ENCODE results near the gene RAB7A. TPM values are rescaled to one million over a fixed set of nuclear protein-coding genes. Genes with fewer than 3 reads are reported as not detected.

RAB7A gene
- total and polyA plus RNA-seq, 4 experiments from 2014 or later, result 141 to 269 (median 168) TPM

DNA sequence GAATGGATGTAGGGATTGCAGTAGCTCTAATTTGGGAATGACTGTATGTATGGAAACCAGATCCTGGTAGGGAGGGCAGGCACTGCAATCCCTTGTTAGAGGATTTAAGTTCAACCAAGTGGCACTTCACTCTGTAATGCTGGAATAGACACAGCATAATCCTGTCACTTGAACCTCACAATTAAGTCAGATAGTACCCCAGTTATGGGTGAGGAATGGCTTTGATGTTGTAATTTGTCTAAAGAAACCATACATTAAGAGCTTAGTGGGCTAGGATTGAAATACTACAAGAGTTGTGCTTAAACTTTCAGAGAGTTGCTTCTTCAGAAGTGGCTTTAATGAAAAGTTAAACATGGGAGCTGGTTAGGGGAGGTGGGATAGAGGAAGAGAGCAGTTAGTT, 9.3 kb downstream of the RAB7A start:
- H3K27ac ChIP-seq (ENCODE audit: low read depth, low read length), result no peak overlapping the region
- no peak overlapping the region for H3K4me3 ChIP-seq (ENCODE audit: low read length in 2 of 2)
- Mint-ChIP-seq H3K4me3 (peak overlapping the region in 4 of 8 donors; percentile 0 to 29 (median 24)), H3K9me3 (no peaks in the 10 kb centered on the region), H3K27me3 (no peaks in the 10 kb centered on the region), H3K36me3 (peaks cover 5 to 29% of the 10 kb centered on the region in 2 donors), H3K27ac (peak overlapping the region; percentile 25 to 85 (median 72)), H3K4me1 (peaks cover 52 to 79% (median 61%) of the 10 kb centered on the region in 4 donors)
- intact Hi-C loops (cut with micrococcal nuclease), result no loop called here
- ChIA-PET CTCF (ENCODE audit: partially characterized antibody) (interaction anchor here (2.4 kb wide), 1 partner anchor 54 kb away, joined by 9 read pairs; no protein-coding TSS in a partner anchor), POLR2A (ENCODE audit: partially characterized antibody) (interaction anchor here (0.7 to 1.3 kb wide), 3 partner anchors 52 to 55 kb away, joined by 3 to 6 read pairs (median 4); no protein-coding TSS in a partner anchor)
- peaks cover 66% of the 10 kb centered on the region for H3K4me1 ChIP-seq (ENCODE audit: insufficient read depth, low read length)
- no peaks in the 10 kb centered on the region for H3K9me3 ChIP-seq (ENCODE audit: control insufficient read depth in 1 of 2, low read length in 2 of 2)
- H3K36me3 ChIP-seq (ENCODE audit: insufficient read depth, low read length), result peaks cover 8% of the 10 kb centered on the region
- no peak for DNase-seq
- H3K27me3 ChIP-seq (ENCODE audit: insufficient read depth, low read length), result no peaks in the 10 kb centered on the region

DNA sequence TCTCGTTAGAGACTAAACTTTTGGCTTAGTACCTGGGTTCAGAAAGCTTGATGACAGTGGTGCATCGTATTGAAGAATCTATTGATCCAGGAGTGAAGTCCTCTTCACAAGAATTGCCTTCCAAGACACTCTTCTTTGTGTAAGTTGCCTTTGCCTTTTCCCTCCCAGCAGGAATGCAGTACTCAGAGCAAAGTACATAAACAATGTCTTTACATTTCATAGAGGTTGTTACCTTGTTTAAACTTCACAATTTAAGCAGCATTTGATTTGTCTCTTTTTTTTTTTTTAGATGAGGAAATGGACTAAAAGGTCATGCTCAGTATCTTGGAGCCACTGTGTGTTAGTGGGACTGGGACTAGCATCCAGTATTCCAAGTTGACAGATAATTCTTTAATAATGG, 9.9 kb downstream of the RAB7A start:
- CTCF ChIA-PET (ENCODE audit: partially characterized antibody), result interaction anchor here (2.4 to 4.0 kb wide), 2 partner anchors 53 to 55 kb away, joined by 8 to 9 read pairs; no protein-coding TSS in a partner anchor
- Mint-ChIP-seq H3K36me3 (peaks cover 8 to 27% of the 10 kb centered on the region in 2 donors), H3K27me3 (no peaks in the 10 kb centered on the region), H3K4me1 (peaks cover 48 to 77% (median 60%) of the 10 kb centered on the region in 4 donors), H3K27ac (peak overlapping the region in 4 of 7 donors; percentile 18 to 85 (median 34)), H3K4me3 (peak overlapping the region in 2 of 8 donors; percentile 5 to 23), H3K9me3 (no peaks in the 10 kb centered on the region)
- Histone ChIP-seq H3K27ac (ENCODE audit: low read depth, low read length) (no peak overlapping the region), H3K36me3 (ENCODE audit: insufficient read depth, low read length) (peaks cover 8% of the 10 kb centered on the region), H3K4me1 (ENCODE audit: insufficient read depth, low read length) (peaks cover 64% of the 10 kb centered on the region), H3K9me3 (ENCODE audit: control insufficient read depth in 1 of 2, low read length in 2 of 2) (no peaks in the 10 kb centered on the region), H3K27me3 (ENCODE audit: insufficient read depth, low read length) (no peaks in the 10 kb centered on the region), H3K4me3 (ENCODE audit: low read length in 2 of 2) (no peak overlapping the region)
- POLR2A ChIA-PET (ENCODE audit: partially characterized antibody), result interaction anchor here (1.3 kb wide), 1 partner anchor 55 kb away, joined by 6 read pairs; no protein-coding TSS in a partner anchor
- intact Hi-C loops (cut with micrococcal nuclease), result no loop called here
- no peak for DNase-seq

DNA sequence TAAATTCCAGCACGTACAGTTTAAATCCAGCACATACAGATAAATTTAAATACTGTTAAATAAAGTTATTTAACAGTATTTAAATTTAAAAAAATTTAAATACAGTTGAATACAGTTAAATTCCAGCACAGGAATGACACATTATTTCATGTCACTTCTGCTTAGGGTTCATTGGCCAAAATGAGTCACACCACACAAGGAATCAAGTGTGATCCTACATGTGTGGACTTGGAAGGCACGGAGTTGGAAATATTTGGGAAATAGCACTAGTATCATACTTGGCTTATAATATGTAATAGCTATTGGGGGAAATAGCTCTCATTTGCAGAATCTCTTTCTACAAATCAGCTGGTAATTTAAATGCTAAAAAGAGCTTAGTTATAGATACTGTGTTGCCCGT, 10.6 kb downstream of the RAB7A start:
- POLR2A ChIA-PET (ENCODE audit: partially characterized antibody), result no interaction called here
- peaks cover 14 to 31% of the 10 kb centered on the region in 2 donors for H3K36me3 Mint-ChIP-seq

DNA sequence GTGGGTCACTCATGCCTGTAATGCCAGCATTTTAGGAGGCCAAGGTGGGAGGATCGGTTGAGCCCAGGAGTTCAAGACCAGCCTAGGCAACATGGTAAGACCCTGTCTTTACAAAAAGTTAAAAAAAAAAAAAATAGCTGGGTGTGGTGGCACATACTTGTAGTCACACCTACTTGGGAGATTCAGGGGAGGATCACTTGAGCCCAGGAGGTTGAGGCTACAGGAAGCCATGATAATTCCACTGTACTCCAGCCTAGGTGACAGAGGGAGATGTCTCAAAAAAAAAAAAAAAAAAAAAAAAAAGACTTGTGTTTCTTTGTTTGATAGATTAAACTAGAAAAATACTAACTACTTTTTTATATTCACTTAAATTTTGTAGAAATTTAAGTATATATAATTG, 14.6 kb downstream of the RAB7A start:
- peaks cover 20 to 53% (median 32%) of the 10 kb centered on the region in 4 donors for H3K4me1 Mint-ChIP-seq
- Histone ChIP-seq H3K4me1 (ENCODE audit: insufficient read depth, low read length) (peaks cover 18% of the 10 kb centered on the region), H3K27me3 (ENCODE audit: insufficient read depth, low read length) (no peaks in the 10 kb centered on the region), H3K27ac (ENCODE audit: low read depth, low read length) (no peak overlapping the region), H3K36me3 (ENCODE audit: insufficient read depth, low read length) (peaks cover 8% of the 10 kb centered on the region), H3K9me3 (ENCODE audit: control insufficient read depth in 1 of 2, low read length in 2 of 2) (no peaks in the 10 kb centered on the region), H3K4me3 (ENCODE audit: low read length in 2 of 2) (no peak overlapping the region)
- CTCF ChIA-PET (ENCODE audit: partially characterized antibody), result no interaction called here
- DNase-seq, result no peak
- no peaks in the 10 kb centered on the region for H3K27me3 Mint-ChIP-seq
- peak overlapping the region in 3 of 8 donors; percentile 10 to 35 (median 29) for H3K4me3 Mint-ChIP-seq
- peaks cover 0 to 3% (median 0%) of the 10 kb centered on the region in 8 donors for H3K9me3 Mint-ChIP-seq
- intact Hi-C loops (cut with micrococcal nuclease), result no loop called here
- POLR2A ChIA-PET (ENCODE audit: partially characterized antibody), result no interaction called here
- H3K36me3 Mint-ChIP-seq, result peaks cover 34 to 42% of the 10 kb centered on the region in 2 donors
- H3K27ac Mint-ChIP-seq, result peak overlapping the region in 1 of 7 donors; percentile 68

More for the DNA sequence above, 10.6 kb downstream of the RAB7A start:
- peaks cover 46 to 77% (median 59%) of the 10 kb centered on the region in 4 donors for H3K4me1 Mint-ChIP-seq
- Histone ChIP-seq H3K36me3 (ENCODE audit: insufficient read depth, low read length) (peaks cover 8% of the 10 kb centered on the region), H3K27me3 (ENCODE audit: insufficient read depth, low read length) (no peaks in the 10 kb centered on the region), H3K9me3 (ENCODE audit: control insufficient read depth in 1 of 2, low read length in 2 of 2) (no peaks in the 10 kb centered on the region), H3K27ac (ENCODE audit: low read depth, low read length) (no peak overlapping the region), H3K4me1 (ENCODE audit: insufficient read depth, low read length) (peaks cover 56% of the 10 kb centered on the region), H3K4me3 (ENCODE audit: low read length in 2 of 2) (no peak overlapping the region)
- no peak for DNase-seq
- no peak overlapping the region for H3K4me3 Mint-ChIP-seq
- H3K9me3 Mint-ChIP-seq, result no peaks in the 10 kb centered on the region
- H3K27me3 Mint-ChIP-seq, result no peaks in the 10 kb centered on the region
- no peak overlapping the region for H3K27ac Mint-ChIP-seq
- CTCF ChIA-PET (ENCODE audit: partially characterized antibody), result interaction anchor here (0.9 to 4.0 kb wide), 5 partner anchors 9 to 135 kb away, joined by 3 to 8 read pairs (median 3); no protein-coding TSS in a partner anchor
- intact Hi-C loops (cut with micrococcal nuclease), result no loop called here

DNA sequence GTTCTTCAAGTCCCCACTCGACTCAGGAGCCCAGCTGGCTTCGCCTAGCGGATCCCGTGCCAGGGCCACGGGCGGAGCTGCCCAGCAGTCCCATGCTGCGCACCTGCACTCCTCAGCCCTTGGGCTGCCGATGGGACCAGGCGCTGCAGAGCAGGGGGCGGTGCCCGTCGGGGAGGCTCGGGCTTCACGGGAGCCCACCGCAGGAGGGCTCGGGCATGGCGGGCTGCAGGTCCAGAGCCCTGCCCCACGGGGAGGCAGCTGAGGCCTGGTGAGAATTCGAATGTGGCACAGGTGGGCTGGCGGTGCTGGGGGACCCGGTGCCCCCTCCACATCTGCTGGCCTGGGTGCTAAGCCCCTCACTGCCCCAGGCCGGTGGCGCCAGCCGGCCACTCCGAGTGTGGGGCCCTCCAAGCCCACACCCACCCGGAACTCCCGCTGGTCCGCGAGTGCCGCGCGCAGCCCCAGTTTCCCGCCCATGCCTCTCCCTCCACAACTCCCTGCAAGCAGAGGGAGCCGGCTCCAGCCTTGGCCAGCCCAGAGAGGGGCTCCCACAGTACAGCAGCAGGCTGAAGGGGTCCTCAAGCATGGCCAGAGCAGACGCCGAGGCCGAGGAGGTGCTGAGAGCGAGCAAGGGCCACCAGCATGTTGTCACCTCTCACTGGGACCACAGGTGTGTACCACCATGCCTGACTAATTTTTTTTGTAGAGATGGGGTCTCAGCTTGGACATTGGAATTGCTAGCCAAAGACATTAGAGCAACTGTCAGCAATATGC, 17.0 kb downstream of the RAB7A start:
- CTCF ChIA-PET (ENCODE audit: partially characterized antibody), result interaction anchor here (0.5 kb wide), 1 partner anchor 47 kb away, joined by 4 read pairs; no protein-coding TSS in a partner anchor
- H3K9me3 ChIP-seq (ENCODE audit: control insufficient read depth in 1 of 2, low read length in 2 of 2), result no peaks in the 10 kb centered on the region
- intact Hi-C loops (cut with micrococcal nuclease), result no loop called here
- no peaks in the 10 kb centered on the region for H3K27me3 Mint-ChIP-seq
- peaks cover 34 to 39% of the 10 kb centered on the region in 2 donors for H3K36me3 Mint-ChIP-seq
- no peaks in the 10 kb centered on the region for H3K27me3 ChIP-seq (ENCODE audit: insufficient read depth, low read length)
- H3K27ac ChIP-seq (ENCODE audit: low read depth, low read length), result no peak overlapping the region
- POLR2A ChIA-PET (ENCODE audit: partially characterized antibody), result no interaction called here
- peak overlapping the region in 1 of 8 donors; percentile 20 for H3K4me3 Mint-ChIP-seq
- no peak overlapping the region for H3K4me3 ChIP-seq (ENCODE audit: low read length in 2 of 2)
- no peak for DNase-seq
- H3K4me1 Mint-ChIP-seq, result peaks cover 17 to 48% (median 31%) of the 10 kb centered on the region in 4 donors
- H3K9me3 Mint-ChIP-seq, result peaks cover 0 to 5% (median 0%) of the 10 kb centered on the region in 8 donors
- H3K27ac Mint-ChIP-seq, result no peak overlapping the region
- H3K4me1 ChIP-seq (ENCODE audit: insufficient read depth, low read length), result peaks cover 18% of the 10 kb centered on the region
- H3K36me3 ChIP-seq (ENCODE audit: insufficient read depth, low read length), result peaks cover 8% of the 10 kb centered on the region

DNA sequence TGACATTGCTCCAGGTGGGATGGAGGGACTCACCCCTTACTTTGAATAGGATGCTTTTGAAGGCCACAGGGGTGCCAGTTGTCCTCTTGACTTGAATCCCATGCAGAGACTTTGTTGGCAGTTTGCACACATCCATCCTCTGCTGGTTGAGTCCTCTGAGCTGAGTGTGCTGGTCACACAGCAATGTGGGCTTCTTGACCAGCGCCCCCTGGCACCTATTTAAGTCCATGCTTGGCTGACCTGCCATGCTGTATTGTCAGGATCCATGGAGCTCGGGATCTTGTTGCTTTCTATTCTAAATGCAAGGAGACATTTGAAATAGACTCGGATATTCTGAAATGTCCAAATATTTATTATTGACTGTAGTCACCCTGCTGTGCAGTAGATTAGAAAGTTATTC, 19.8 kb downstream of the RAB7A start:
- intact Hi-C loops (cut with micrococcal nuclease), result no loop called here
- Histone ChIP-seq H3K27ac (ENCODE audit: low read depth, low read length) (no peak overlapping the region), H3K9me3 (ENCODE audit: control insufficient read depth in 1 of 2, low read length in 2 of 2) (no peaks in the 10 kb centered on the region), H3K4me3 (ENCODE audit: low read length in 2 of 2) (no peak overlapping the region), H3K27me3 (ENCODE audit: insufficient read depth, low read length) (no peaks in the 10 kb centered on the region), H3K4me1 (ENCODE audit: insufficient read depth, low read length) (peaks cover 26% of the 10 kb centered on the region), H3K36me3 (ENCODE audit: insufficient read depth, low read length) (no peaks in the 10 kb centered on the region)
- H3K27ac Mint-ChIP-seq, result no peak overlapping the region
- DNase-seq, result no peak
- peaks cover 29 to 55% (median 43%) of the 10 kb centered on the region in 4 donors for H3K4me1 Mint-ChIP-seq
- ChIA-PET CTCF (ENCODE audit: partially characterized antibody) (interaction anchor here (0.7 kb wide), 1 partner anchor 8 kb away, joined by 3 read pairs; no protein-coding TSS in a partner anchor), POLR2A (ENCODE audit: partially characterized antibody) (no interaction called here)
- no peak overlapping the region for H3K4me3 Mint-ChIP-seq
- H3K9me3 Mint-ChIP-seq, result peaks cover 0 to 5% (median 0%) of the 10 kb centered on the region in 8 donors
- H3K27me3 Mint-ChIP-seq, result no peaks in the 10 kb centered on the region
- peaks cover 36 to 37% of the 10 kb centered on the region in 2 donors for H3K36me3 Mint-ChIP-seq

DNA sequence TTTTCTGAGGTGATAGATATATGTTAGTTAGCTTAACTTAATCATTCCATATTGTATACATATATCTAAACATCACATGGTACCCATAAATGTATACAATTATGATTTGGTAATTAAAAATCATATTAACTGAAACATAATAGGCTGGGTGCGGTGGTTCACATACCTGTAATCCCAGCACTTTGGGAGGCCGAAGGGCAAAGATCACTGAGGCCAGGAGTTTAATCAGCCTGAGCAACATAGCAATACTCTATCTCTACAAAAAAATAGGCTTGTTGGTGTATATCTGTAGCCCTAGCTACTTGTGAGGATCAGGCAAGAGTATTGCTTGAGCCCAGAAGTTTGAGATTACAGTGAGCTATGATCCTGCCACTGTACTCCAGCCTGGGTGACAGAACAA, 20.9 kb downstream of the RAB7A start:
- no peak overlapping the region for H3K4me3 ChIP-seq (ENCODE audit: low read length in 2 of 2)
- no peaks in the 10 kb centered on the region for H3K9me3 ChIP-seq (ENCODE audit: control insufficient read depth in 1 of 2, low read length in 2 of 2)
- H3K27me3 ChIP-seq (ENCODE audit: insufficient read depth, low read length), result no peaks in the 10 kb centered on the region
- intact Hi-C loops (cut with micrococcal nuclease), result no loop called here
- H3K27me3 Mint-ChIP-seq, result no peaks in the 10 kb centered on the region
- H3K36me3 ChIP-seq (ENCODE audit: insufficient read depth, low read length), result no peaks in the 10 kb centered on the region
- peaks cover 32% of the 10 kb centered on the region in 2 donors for H3K36me3 Mint-ChIP-seq
- peak overlapping the region in 1 of 8 donors; percentile 31 for H3K4me3 Mint-ChIP-seq
- DNase-seq, result no peak
- H3K4me1 Mint-ChIP-seq, result peaks cover 33 to 56% (median 45%) of the 10 kb centered on the region in 4 donors
- no peak overlapping the region for H3K27ac ChIP-seq (ENCODE audit: low read depth, low read length)
- ChIA-PET POLR2A (ENCODE audit: partially characterized antibody) (interaction anchor here (0.7 kb wide), 1 partner anchor 9 kb away, joined by 4 read pairs; no protein-coding TSS in a partner anchor), CTCF (ENCODE audit: partially characterized antibody) (interaction anchor here (1.0 kb wide), 1 partner anchor 42 kb away, joined by 4 read pairs; no protein-coding TSS in a partner anchor)
- H3K9me3 Mint-ChIP-seq, result peaks cover 0 to 5% (median 0%) of the 10 kb centered on the region in 8 donors
- no peak overlapping the region for H3K27ac Mint-ChIP-seq
- H3K4me1 ChIP-seq (ENCODE audit: insufficient read depth, low read length), result peaks cover 37% of the 10 kb centered on the region

Measured in CD4-positive, alpha-beta memory T cell (primary cell).